HG03520 (cell line): ENCODE measurements around the gene ARG2.

Source experiments
- ATAC-seq: cut with Tn5 transposase; IDR thresholded peaks from one replicate; pipeline ENCODE4 v1.9.1; 2021; ENCODE audit warnings: mild to moderate bottlenecking, moderate library complexity; ENCODE audit not compliant: unreplicated experiment

The ARG2 gene

GRCh38 chr14:67636361-67636919 is 16.7 kb downstream of the ARG2 start:
- ATAC-seq = no peak

GRCh38 chr14:67638642-67639041 is 18.9 kb downstream of the ARG2 start:
- no peak for ATAC-seq

DNA sequence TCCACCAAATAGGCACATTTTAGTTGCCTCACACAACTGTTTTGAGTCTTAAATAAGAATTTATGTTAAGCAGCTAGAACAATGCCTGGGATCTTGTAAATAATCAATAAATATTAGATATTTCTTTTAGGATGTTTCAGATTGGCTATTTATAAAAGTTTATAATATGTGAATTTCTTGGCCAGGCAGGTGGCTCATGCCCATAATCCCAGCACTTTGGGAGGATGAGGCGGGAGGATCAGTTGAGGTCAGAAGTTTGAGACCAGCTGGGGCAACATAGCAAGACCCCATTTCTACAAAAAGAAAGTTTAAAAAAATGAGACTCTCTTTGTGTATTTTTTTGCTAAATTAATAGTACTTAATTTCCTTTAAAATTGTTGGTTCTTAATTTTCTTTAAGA is 21.8 kb downstream of the ARG2 start:
- no peak for ATAC-seq

- no peak for ATAC-seq
Measured at GRCh38 chr14:67641902-67642749, 22.4 kb downstream of the ARG2 start.

DNA sequence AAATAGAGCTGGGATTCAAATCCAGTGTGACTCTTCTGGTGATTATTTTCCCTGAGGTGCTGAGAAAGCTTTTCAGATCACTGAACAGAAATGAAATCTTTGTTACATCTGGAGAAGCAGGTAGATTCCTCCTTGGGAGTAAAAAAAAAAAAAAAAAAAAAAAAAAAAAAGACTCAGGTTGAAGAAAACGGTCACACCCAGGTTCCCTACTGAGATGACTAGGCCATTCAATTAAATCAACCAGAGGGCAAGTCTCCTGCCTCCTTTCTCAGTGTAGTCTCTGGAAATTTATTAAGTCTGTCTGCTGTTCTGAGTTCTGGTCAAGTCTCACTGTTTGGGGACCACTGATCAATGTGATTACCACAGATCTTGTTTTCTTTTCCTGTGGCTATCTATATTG is 24.0 kb downstream of the ARG2 start:
- ATAC-seq = no peak

GRCh38 chr14:67644428-67644827 is 24.7 kb downstream of the ARG2 start:
- no peak for ATAC-seq

- no peak for ATAC-seq
Measured at GRCh38 chr14:67645414-67645813, 25.7 kb downstream of the ARG2 start.

DNA sequence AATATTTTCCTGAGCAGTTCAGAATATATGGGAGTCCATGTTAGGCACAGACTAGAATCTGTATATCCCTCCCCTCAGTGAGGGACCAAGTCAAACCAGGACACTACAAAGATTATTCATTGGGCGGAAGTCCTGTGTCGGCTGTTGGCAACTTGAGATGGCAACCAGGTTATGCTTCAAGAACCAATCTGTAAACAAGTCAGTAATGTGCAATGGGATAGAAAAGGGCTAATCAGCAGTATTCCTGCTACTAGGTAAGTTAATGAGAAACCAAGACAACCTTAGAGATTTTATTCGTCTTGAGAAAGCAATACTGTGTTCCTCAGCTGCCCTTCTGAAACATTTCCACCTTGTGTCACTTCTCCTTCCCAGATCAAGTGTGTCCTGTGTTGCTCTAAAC is 26.4 kb downstream of the ARG2 start:
- no peak for ATAC-seq

- no peak for ATAC-seq
Measured at GRCh38 chr14:67650151-67650550, 30.4 kb downstream of the ARG2 start.

DNA sequence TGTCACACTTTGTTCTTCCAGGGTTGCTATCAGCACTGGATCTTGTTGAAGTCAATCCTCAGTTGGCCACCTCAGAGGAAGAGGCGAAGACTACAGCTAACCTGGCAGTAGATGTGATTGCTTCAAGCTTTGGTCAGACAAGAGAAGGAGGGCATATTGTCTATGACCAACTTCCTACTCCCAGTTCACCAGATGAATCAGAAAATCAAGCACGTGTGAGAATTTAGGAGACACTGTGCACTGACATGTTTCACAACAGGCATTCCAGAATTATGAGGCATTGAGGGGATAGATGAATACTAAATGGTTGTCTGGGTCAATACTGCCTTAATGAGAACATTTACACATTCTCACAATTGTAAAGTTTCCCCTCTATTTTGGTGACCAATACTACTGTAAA is 31.0 kb downstream of the ARG2 start:
- no peak for ATAC-seq

DNA sequence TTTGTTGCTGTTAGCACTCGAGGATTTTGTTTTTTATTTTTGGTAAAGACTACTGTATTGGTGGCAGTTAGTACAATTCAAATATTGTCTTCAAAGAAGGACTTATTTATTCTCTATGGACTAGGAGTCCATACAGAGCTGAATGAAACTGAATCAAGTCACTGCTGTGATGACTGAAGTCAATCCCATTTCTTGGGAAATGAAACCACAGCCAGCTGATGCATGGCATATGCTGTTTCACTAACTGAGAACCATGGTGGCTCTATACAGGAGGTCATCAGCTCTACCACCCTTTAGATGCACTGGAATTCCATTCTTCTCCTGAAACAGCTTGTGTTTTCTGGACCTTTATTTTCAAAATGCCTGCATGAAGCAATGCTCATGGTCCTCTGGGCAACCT is 32.5 kb downstream of the ARG2 start:
- no peak for ATAC-seq

DNA sequence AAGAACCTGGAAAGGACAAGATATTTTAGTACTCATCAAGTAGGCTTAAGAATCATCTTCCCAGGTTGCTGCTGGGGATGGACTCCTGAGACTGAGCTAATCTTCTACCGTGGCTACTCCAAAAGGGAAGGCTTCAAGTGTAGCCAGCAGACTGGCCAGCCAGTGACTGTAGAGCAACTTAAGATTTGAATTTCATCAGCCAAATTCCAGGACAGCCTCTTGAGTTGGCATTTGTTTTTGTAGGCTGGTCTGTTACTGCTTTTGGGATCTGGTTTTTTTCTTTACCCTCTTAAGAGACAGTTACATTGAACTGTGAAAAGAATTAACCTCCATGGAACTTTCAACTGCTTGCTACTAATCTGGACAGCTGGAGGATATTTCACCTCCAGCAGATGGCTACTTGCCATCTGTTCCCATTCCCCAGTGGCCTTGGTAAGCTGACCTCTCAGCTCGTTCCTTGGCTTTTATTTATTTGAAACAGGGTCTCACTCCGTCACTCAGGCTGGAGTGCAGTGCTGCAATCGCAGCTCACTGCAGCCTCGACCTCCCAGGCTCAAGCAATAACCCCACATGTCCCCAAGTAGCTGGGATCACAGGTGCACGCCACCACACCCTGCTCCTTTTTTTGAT is 34.0 kb downstream of the ARG2 start:
- ATAC-seq = no peak

GRCh38 chr14:67663633-67664032 is 43.9 kb downstream of the ARG2 start:
- ATAC-seq = no peak

DNA sequence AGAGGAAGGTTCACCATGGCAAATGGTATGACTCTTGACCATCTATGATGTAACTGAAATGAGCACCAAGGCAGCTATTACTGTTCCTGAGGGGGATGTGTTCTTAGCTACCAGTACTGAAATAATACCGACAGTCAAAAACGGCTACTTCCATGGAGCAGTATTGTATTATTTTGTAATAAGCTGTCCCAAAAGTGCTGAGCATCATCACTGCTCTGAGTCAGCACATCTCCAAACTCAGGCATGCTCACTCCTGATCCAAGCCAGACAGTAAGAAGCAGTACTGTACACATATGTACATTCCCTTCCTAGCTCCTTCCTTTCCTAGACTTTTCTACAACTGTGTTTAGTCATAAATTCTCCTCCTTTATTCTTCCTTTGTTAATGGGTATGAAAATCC is 46.1 kb downstream of the ARG2 start:
- ATAC-seq = no peak

- ATAC-seq = no peak
Measured at GRCh38 chr14:67666750-67667449, 47.2 kb downstream of the ARG2 start.

GRCh38 chr14:67668559-67668958 is 48.8 kb downstream of the ARG2 start:
- ATAC-seq = no peak

DNA sequence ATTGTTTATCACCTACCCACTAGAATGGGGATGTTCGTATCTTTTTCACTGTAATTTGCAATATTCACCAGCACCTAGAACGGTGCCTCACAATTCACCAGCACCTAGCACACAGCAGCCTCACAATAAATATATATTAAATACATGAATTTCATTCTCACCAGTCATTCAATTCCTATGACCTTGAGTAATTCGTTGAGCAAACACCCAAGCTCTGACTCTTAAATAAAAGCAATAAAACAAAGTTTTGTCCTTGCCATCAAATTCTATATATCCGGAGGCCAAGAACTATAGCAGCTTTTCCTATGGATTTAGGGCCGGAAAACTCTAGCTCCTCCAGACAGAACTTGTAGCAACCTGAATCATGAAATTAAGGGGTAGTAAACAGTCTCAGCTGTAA is 53.7 kb downstream of the ARG2 start:
- ATAC-seq = no peak

- peak; percentile 43 for ATAC-seq
Measured at GRCh38 chr14:67674139-67674479, 54.4 kb downstream of the ARG2 start.

DNA sequence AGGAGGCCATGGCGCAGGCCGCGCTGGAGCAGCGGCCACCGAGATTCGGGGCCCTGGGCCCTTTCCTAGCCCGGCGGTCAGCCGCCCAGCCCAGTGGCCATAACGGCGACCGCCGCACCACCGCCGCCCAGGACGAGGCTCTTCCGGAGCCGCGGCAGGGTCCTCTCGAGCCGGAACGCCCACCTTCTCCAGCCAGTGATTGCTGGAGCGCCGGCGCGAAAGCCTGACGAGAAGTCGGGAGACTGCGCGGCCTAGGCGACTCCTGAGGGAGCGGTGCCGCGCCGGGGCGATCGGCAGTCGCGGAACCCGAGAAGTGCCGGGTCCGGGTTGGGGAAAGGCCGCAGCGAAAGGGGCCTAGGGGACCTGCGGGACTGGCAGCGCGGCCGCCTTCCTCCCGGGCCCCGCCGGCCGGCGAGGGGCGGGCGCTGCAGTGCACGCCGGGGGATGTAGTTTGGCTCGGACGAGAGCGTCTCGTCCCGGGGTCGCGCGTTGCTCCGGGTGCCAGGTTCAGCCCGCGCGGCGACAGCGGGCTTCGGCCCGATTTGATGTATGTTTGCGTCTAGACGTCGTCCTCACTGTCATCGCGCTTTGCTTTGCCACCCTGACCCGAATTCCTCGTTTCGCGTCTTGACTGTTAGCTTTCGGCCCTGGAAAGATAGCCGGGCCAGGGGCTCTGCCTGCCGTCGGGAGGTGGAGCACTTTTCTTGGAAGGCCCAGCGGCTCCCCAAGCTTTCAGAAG is 54.9 kb downstream of the ARG2 start, which contains the start of gene VTI1B:
Gene VTI1B, minus strand, starts transcription at position 153 of the 739 bp plus-strand sequence. Its CDS starts 143 bp downstream, at position 10.
- peak; percentile 70 for ATAC-seq

GRCh38 chr14:67675219-67675582 is 55.5 kb downstream of the ARG2 start:
- ATAC-seq = no peak

DNA sequence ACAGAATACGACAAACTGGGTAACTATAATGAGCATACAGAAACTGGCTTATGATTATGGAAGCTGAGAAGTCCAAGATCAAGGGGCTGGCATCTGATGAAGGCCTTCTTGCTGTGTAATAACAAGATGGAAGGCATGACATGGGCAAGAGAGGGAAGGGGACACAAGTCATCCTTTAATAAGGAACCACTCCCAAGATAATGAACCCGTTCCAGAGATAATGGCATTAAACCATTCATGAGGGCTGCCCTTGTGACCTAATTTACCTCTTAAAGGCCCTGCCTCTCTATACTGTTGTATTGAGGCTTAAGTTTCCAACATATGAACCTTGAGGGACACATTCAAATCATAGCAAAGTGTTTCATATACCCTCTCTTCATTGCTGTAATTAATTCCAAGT is 59.3 kb downstream of the ARG2 start:
- no peak for ATAC-seq
